SHP77 treated with DMSO at 0.1 percent for 48 hours (cell line): ENCODE data around the gene ZBTB32.
"Not testable (repeated sequence)": the region's sequence is repeated elsewhere in the genome, so short reads cannot be mapped to it uniquely, and the experiment has no call there.

Experiments used
- DNase-seq: peaks from one replicate; lab custom pipeline; 2025; lab: John Stamatoyannopoulos, UW

The ZBTB32 gene

DNA sequence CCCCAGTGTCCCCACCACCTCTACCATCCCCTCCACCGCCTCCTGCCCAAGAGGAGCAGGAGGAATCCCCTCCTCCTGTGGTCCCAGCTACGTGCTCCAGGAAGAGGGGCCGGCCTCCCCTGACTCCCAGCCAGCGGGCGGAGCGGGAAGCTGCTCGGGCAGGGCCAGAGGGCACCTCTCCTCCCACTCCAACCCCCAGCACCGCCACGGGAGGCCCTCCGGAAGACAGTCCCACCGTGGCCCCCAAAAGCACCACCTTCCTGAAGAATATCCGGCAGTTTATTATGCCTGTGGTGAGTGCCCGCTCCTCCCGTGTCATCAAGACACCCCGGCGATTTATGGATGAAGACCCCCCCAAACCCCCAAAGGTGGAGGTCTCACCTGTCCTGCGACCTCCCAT lies 16.3 kb downstream of the ZBTB32 start:
- no peak for DNase-seq

DNA sequence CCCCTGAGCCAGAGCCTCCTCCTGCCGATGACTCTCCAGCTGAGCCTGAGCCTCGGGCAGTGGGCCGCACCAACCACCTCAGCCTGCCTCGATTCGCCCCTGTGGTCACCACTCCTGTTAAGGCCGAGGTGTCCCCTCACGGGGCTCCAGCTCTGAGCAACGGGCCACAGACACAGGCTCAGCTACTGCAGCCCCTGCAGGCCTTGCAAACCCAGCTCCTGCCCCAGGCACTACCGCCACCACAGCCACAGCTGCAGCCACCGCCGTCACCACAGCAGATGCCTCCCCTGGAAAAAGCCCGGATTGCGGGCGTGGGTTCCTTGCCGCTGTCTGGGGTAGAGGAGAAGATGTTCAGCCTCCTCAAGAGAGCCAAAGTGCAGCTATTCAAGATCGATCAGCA lies 17.0 kb downstream of the ZBTB32 start:
- DNase-seq: no peak

- no peak for DNase-seq
These were observed 18.1 kb downstream of the ZBTB32 start for GRCh38 chr19:35722461-35722860.

DNA sequence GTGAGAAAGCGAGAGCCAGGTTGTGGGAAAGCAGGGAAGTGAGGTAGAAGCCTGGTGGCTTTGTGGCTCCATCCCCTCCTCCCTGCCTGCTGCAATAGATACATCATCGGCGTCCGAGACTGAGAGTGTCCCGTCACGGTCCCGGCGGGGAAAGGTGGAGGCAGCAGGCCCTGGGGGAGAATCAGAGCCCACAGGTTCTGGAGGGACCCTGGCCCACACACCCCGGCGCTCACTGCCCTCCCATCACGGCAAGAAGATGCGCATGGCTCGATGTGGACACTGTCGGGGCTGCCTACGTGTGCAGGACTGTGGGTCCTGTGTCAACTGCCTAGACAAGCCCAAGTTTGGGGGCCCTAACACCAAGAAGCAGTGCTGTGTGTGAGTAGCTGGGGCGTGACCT lies 18.5 kb downstream of the ZBTB32 start:
- DNase-seq: no peak

- no peak for DNase-seq
These were observed 19.3 kb downstream of the ZBTB32 start for GRCh38 chr19:35723671-35724070.

DNA sequence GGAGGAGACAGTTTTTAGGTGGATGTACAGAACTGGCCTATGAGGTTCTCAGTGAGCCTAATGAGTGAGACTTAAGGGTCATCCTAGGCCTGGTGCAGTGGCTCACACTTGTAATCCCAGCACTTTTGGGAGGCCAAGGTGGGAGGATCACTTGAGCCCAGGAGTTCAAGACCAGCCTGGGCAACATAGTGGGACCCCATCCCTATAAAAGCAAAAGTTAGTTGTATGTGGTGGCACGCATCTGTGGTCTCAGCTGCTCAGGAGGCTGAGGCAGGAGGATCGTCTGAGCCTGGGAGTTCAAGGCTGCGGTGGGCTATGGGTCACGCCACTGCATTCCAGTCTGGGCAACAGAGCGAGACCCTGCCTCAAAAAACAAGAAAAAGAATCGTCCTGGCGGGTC lies 19.8 kb downstream of the ZBTB32 start:
- DNase-seq: not testable (repeated sequence)

GRCh38 chr19:35724560-35724959 lies 20.2 kb downstream of the ZBTB32 start:
- no peak for DNase-seq

GRCh38 chr19:35725216-35725861 lies 21.0 kb downstream of the ZBTB32 start:
- DNase-seq: no peak

DNA sequence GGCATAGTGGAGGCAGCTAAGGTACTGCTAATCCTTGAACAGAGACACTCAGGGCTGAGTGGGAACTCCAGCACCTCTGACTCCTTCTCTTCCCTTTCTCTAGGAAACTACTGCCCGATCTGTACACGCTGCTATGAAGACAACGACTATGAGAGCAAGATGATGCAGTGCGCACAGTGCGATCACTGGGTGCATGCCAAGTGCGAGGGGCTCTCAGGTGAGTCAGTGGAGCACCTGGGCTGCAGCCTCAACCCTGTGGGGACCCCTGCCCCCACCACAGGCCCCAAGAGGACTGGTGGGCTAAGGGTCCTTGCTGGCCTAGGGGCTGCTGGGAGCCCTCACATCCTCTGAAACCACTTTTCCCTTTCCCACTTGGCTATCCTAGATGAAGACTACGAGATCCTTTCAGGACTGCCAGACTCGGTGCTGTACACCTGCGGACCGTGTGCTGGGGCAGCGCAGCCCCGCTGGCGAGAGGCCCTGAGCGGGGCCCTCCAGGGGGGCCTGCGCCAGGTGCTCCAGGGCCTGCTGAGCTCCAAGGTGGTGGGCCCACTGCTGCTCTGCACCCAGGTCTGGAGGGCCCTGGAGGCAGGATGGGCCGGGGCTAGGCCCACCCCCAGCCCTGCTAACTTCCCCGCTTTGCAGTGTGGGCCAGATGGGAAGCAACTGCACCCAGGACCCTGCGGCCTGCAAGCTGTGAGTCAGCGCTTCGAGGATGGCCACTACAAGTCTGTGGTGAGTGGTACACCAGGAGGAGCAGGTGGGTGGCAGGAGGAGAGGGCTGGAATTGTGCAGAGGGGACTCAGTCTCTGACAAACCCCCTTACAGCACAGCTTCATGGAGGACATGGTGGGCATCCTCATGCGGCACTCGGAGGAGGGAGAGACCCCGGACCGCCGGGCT lies 22.9 kb downstream of the ZBTB32 start:
- DNase-seq: no peak

DNA sequence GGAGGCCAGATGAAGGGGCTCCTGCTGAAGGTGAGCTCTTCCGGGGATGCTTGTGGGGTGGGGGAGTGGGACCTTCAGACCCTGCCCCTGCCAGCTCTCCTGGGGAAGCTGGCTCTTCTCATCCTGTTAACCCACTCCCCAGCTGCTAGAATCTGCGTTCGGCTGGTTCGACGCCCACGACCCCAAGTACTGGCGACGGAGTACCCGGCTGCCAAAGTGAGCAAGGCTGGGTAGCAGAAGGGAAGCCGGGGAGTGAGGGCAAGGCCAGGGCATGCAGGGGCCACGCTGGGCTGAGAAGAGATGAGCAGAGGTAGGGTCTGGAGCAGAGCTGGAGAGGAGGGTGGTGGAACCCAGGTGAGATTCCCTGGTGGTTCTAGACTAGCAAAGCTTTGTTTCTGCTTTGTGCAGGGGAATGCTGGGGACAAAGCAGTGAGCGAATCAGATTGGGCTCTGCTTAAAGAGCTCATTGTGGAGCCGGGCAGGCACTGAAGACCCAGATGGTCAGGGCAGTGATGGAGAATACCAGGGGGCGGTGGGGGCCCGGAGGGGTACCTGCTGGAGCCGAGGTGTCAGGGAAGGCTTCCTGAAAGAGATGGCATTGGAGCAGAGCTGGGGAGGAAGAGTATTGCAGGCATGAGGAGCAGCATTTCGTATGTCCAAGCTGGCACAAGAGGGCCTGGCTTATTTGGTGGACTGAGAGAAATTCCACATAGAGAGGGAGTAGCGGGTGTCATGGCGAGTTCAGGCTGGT lies 23.8 kb downstream of the ZBTB32 start:
- no peak for DNase-seq

- no peak for DNase-seq
These were observed 24.7 kb downstream of the ZBTB32 start for GRCh38 chr19:35729021-35729420.

- no peak for DNase-seq
These were observed 25.4 kb downstream of the ZBTB32 start for GRCh38 chr19:35729763-35730162.

DNA sequence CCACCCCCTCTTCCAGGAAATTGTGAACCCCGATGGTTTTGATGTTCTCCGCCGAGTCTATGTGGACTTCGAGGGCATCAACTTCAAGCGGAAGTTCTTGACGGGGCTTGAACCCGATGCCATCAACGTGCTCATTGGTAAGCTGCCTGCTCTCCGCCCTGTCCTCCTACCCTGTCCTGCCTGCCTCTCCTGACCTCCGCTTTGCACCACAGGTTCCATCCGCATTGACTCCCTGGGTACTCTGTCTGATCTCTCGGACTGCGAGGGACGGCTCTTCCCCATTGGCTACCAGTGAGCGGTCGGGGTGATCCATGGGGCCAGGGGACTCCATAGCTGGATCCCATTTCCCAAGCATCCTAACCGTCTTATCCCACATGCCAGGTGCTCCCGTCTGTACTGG lies 26.0 kb downstream of the ZBTB32 start:
- DNase-seq: no peak

DNA sequence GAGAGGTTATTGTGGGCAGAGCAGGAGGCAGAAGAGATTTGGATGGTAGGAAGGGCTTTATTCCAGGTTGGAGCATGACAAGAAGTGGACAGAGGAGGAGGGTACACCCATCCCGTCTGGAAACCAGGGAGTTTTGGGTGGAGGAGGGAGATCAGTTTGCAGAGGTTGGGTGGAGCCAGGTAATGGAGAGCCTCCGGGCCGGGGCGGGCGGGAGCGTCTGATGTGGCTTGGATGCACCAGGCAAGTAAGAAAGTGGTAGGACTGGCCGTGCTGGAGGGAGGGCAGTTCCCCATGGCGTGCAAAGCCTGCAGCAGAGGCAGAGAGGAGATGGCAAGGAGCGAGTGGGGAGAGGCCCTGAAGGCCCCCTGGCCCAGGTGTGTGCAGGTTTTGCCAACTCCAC lies 27.0 kb downstream of the ZBTB32 start:
- no peak for DNase-seq

- no peak for DNase-seq
These were observed 27.5 kb downstream of the ZBTB32 start for GRCh38 chr19:35731779-35732405.

- DNase-seq: no peak
These were observed 28.3 kb downstream of the ZBTB32 start for GRCh38 chr19:35732540-35733179.

DNA sequence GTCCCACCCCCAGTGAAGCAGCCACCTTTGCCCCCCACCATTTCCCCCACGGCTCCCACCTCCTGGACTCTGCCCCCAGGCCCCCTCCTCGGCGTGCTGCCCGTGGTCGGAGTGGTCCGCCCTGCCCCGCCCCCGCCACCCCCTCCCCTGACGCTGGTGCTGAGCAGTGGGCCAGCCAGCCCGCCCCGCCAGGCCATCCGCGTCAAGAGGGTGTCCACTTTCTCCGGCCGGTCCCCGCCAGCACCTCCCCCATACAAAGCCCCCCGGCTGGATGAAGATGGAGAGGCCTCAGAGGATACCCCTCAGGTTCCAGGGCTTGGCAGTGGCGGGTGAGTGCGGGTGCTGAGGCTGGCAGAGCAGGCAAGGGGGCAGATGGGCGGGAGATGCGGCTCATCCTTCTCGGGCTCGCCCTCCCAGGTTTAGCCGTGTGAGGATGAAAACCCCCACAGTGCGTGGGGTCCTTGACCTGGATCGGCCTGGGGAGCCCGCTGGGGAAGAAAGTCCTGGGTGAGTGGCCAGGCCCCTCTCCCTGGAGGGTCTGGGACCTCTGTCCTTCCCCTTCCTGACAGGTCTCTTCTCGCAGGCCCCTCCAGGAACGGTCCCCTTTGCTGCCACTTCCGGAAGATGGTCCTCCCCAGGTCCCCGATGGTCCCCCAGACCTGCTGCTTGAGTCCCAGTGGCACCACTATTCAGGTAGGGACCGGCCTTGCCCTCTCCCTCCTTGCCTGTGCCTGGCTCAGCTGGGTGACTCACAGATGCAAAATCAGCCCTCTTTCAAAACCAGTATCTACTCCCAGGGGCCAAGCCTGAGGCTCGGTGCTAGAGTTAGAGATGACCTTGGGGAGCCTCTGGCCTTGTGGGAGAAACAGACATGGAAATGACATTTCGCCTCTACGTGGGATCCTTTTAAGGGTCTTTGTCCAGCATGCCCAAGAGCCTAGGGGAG lies 29.1 kb downstream of the ZBTB32 start:
- no peak for DNase-seq

DNA sequence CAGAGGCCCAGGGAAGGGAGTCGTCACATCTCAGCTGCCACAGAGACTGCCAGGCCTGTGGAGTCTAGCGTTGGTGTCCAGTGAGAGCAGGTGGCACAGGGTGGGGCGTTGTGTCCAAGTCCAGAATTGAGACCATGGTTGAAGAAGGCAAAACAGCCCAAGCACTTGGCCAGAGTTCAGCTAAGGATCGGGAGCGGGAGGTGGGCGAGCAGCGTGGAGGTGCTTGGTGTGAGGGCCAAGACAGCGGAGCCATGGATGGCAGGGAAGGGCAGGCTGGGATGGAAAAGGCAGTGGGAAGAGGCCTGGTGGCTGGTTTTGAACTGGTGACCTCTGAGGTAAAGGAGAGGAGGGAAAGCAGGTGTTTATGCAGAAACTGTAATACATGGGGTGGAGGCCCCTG lies 29.9 kb downstream of the ZBTB32 start:
- DNase-seq: no peak

- DNase-seq: no peak
These were observed 30.5 kb downstream of the ZBTB32 start for GRCh38 chr19:35734889-35735288.
